AG08396 (cell line): ENCODE measurements around the gene AGAP1.
"Not testable (repeated sequence)": the region's sequence is repeated elsewhere in the genome, so short reads cannot be mapped to it uniquely, and the experiment has no call there.

Source experiments
- DNase-seq: peaks from one replicate; pipeline ENCODE4 v3.0.0; 2012; ENCODE audit warnings: low spot score, mixed read lengths

The AGAP1 gene

GRCh38 chr2:236129935-236130334 lies 636.1 kb downstream of the AGAP1 start:
- no peak for DNase-seq

- DNase-seq: no peak
Measured at GRCh38 chr2:236130349-236130998, 636.6 kb downstream of the AGAP1 start.

- DNase-seq: no peak
Measured at GRCh38 chr2:236131073-236131692, 637.3 kb downstream of the AGAP1 start.

- no peak for DNase-seq
Measured at GRCh38 chr2:236133410-236134012, 639.7 kb downstream of the AGAP1 start.

- no peak for DNase-seq
Measured at GRCh38 chr2:236136538-236136937, 642.7 kb downstream of the AGAP1 start.

- DNase-seq: no peak
Measured at GRCh38 chr2:236137066-236137465, 643.2 kb downstream of the AGAP1 start.

- DNase-seq: not testable (repeated sequence)
Measured at GRCh38 chr2:236141616-236142015, 647.8 kb downstream of the AGAP1 start.

- no peak for DNase-seq
Measured at GRCh38 chr2:236143811-236144210, 650.0 kb downstream of the AGAP1 start.

- DNase-seq: no peak
Measured at GRCh38 chr2:236146436-236146835, 652.6 kb downstream of the AGAP1 start.

GRCh38 chr2:236155406-236155805 lies 661.6 kb downstream of the AGAP1 start:
- no peak for DNase-seq

GRCh38 chr2:236156095-236156859 lies 662.4 kb downstream of the AGAP1 start:
- no peak for DNase-seq

GRCh38 chr2:236156860-236157194 lies 663.0 kb downstream of the AGAP1 start:
- DNase-seq: no peak

- peak; percentile 30 for DNase-seq
Measured at GRCh38 chr2:236157366-236157765, 663.5 kb downstream of the AGAP1 start.

- no peak for DNase-seq
Measured at GRCh38 chr2:236157815-236158498, 664.1 kb downstream of the AGAP1 start.

- DNase-seq: no peak
Measured at GRCh38 chr2:236158969-236159777, 665.3 kb downstream of the AGAP1 start.

- peak; percentile 25 for DNase-seq
Measured at GRCh38 chr2:236159778-236160170, 665.9 kb downstream of the AGAP1 start.

- DNase-seq: peak; percentile 17
Measured at GRCh38 chr2:236160366-236161081, 666.7 kb downstream of the AGAP1 start.

GRCh38 chr2:236161082-236161462 lies 667.2 kb downstream of the AGAP1 start:
- DNase-seq: peak; percentile 21

GRCh38 chr2:236161531-236161930 lies 667.7 kb downstream of the AGAP1 start:
- peak; percentile 16 for DNase-seq

- DNase-seq: peak; percentile 43
Measured at GRCh38 chr2:236162031-236162845, 668.4 kb downstream of the AGAP1 start.
